B cell (primary cell): Measurements from ENCODE around the gene RBPJ. TPM values are rescaled to one million over a fixed set of nuclear protein-coding genes. Genes with fewer than 3 reads are reported as not detected.

Experiments
- ATAC-seq: fragments of 200-7000 bp; cut with Tn5 transposase; one replicate; pipeline ENCODE4 v1.10.0; 2021; ENCODE audit warnings: low read depth, mild to moderate bottlenecking, moderate number of reproducible peaks, moderate library complexity
- CTCF ChIA-PET: fragments of 350-600 bp; sonication (Branson Sonifier 250); formaldehyde crosslinking; loops from one replicate; lab custom pipeline; 2021; ENCODE audit warnings: antibody characterized with exemption, inconsistent platforms; lab: Charles Lee
- POLR2A ChIA-PET: fragments of 350-600 bp; sonication (Branson Sonifier 250); formaldehyde crosslinking; loops from one replicate; lab custom pipeline; 2021; ENCODE audit warnings: antibody characterized with exemption; lab: Charles Lee
- DNase-seq: peaks from one replicate; pipeline ENCODE4 v3.0.0; 2013
- H2AFZ ChIP-seq: 2 replicates; pipeline ENCODE4 v1.6.1; 2012; ENCODE audit warnings: mild to moderate bottlenecking, low read depth, low read length; ENCODE audit not compliant: insufficient read depth, poor library complexity, severe bottlenecking
- H3K27ac ChIP-seq, 2 donors: 1 replicate in 1 of 2; 2 replicates in 1 of 2; pipeline ENCODE4 v1.5.1; 2012 to 2013; ENCODE audit warnings: low read length in 2 of 2, mild to moderate bottlenecking in 2 of 2, moderate library complexity in 1 of 2
- H3K27me3 ChIP-seq, 4 experiments: fragments of 200-600 bp in 1 of 4; sonication (generic) in 1 of 4; replicated peaks in 1 of 4; 1 replicate in 2 of 4; 2 replicates in 2 of 4; pipeline versions ENCODE4 v1.6.1 to v1.7.0; 2013 to 2016; ENCODE audit warnings: low read length in 3 of 4, mild to moderate bottlenecking in 2 of 4, mixed read lengths in 1 of 4, moderate library complexity in 1 of 4; ENCODE audit not compliant: insufficient read depth in 4 of 4, control insufficient read depth in 3 of 4; ENCODE audit errors: control extremely low read depth in 1 of 4
- H3K36me3 ChIP-seq, 2 experiments: replicated peaks in 1 of 2; 1 replicate in 1 of 2; 2 replicates in 1 of 2; pipeline versions ENCODE4 v1.6.1 to v1.7.1; 2013; ENCODE audit warnings: low read length in 1 of 2; ENCODE audit not compliant: insufficient read depth in 2 of 2, control insufficient read depth in 1 of 2; ENCODE audit errors: control extremely low read depth in 1 of 2, extremely low read depth in 1 of 2
- H3K4me1 ChIP-seq, 2 donors: fragments of 200-600 bp in 1 of 2; sonication (generic) in 1 of 2; 1 replicate in 1 of 2; 2 replicates in 1 of 2; pipeline versions ENCODE4 v1.5.1 to v1.6.1; 2013 to 2017; ENCODE audit warnings: low read length in 2 of 2; ENCODE audit not compliant: control insufficient read depth in 2 of 2, insufficient read depth in 2 of 2
- H3K4me2 ChIP-seq: replicated peaks from 2 replicates; pipeline ENCODE3; 2012; ENCODE audit warnings: mild to moderate bottlenecking, low read depth, low read length; ENCODE audit not compliant: poor library complexity, severe bottlenecking
- H3K4me3 ChIP-seq, 5 experiments: fragments of 200-600 bp in 1 of 5; sonication (generic) in 1 of 5; 1 replicate in 3 of 5; 2 replicates in 2 of 5; pipeline versions ENCODE4 v1.5.1 to v1.7.0; 2011 to 2016; ENCODE audit warnings: low read length in 4 of 5, mild to moderate bottlenecking in 4 of 5, low read depth in 2 of 5, control low read depth in 1 of 5, moderate library complexity in 1 of 5; ENCODE audit not compliant: insufficient read depth in 1 of 5; ENCODE audit errors: control extremely low read depth in 1 of 5, extremely low read depth in 1 of 5
- H3K79me2 ChIP-seq: fragments of 200-600 bp; sonication (generic); one replicate; pipeline ENCODE4 v1.6.0; 2016; ENCODE audit warnings: low read length; ENCODE audit not compliant: control insufficient read depth, insufficient read depth
- H3K9ac ChIP-seq: fragments of 200-600 bp; sonication (generic); 2 replicates; pipeline ENCODE4 v1.6.1; 2017; ENCODE audit warnings: mild to moderate bottlenecking, low read length, moderate library complexity
- H3K9me3 ChIP-seq, 3 donors: one replicate each; pipeline versions ENCODE4 v1.6.1 to v1.7.1; 2013; ENCODE audit warnings: low read length in 2 of 3; ENCODE audit not compliant: control insufficient read depth in 2 of 3, insufficient read depth in 1 of 3; ENCODE audit errors: control extremely low read depth in 1 of 3
- H4K20me1 ChIP-seq: 2 replicates; pipeline ENCODE4 v1.6.0; 2012; ENCODE audit warnings: mild to moderate bottlenecking, low read length; ENCODE audit not compliant: insufficient read depth, control insufficient read depth, poor library complexity, severe bottlenecking
- H3K27ac Mint-ChIP-seq: one replicate; pipeline ENCODE4 v1.8.0; 2021; ENCODE audit warnings: mixed read lengths
- H3K27me3 Mint-ChIP-seq: one replicate; pipeline ENCODE4 v1.8.0; 2021; ENCODE audit warnings: mixed read lengths
- H3K4me1 Mint-ChIP-seq: one replicate; pipeline ENCODE4 v1.8.0; 2021; ENCODE audit warnings: mixed read lengths
- H3K4me3 Mint-ChIP-seq: one replicate; pipeline ENCODE4 v1.8.0; 2021; ENCODE audit warnings: mixed read lengths
- H3K9me3 Mint-ChIP-seq: one replicate; pipeline ENCODE4 v1.8.0; 2022; ENCODE audit warnings: mixed read lengths; ENCODE audit not compliant: insufficient read depth
- EZH2 ChIP-seq: IDR thresholded peaks from 2 replicates; pipeline ENCODE4 v1.6.1; 2012; ENCODE audit warnings: borderline replicate concordance, low read depth, mild to moderate bottlenecking, moderate library complexity, low read length; ENCODE audit not compliant: insufficient read depth, poor library complexity, severe bottlenecking
- WGBS: methylation state at CpG from one replicate; pipeline ENCODE4 v1.1.5; 2013; ENCODE audit warnings: missing lambda C conversion rate; ENCODE audit not compliant: insufficient coverage; 5-methylcytosine and 5-hydroxymethylcytosine counted together
- intact Hi-C: fragments of 100-400 bp; cut with micrococcal nuclease; formaldehyde crosslinking; loops from one replicate; pipeline ENCODE4 v1.10.0; 2022
- polyA plus RNA-seq: library from polyadenylated mRNA; depleted of rRNA; stranded (reverse); fragments of >200 nt; gene quantifications from 2 replicates; pipeline ENCODE4 v1.2.3, GENCODE V29; 2012
- total RNA-seq, 2 donors: library from RNA; stranded (reverse); fragments of 120-200 nt in 1 of 2; gene quantifications; 1 replicate in 1 of 2; 2 replicates in 1 of 2; pipeline versions ENCODE4 v1.2.3 to v1.2.4, GENCODE V29; 2013 to 2022
- TF ChIP-seq, protein P1 (sequence below): fragments of 200-600 bp; IDR thresholded peaks from one replicate; pipeline ENCODE4 v1.8.0; 2022; ENCODE audit warnings: antibody characterized with exemption, mild to moderate bottlenecking

RBPJ gene
- total and polyA plus RNA-seq, 2 donors (not counting 1 experiment from before 2014, with no cell fraction given): 10.6 to 50.1 TPM

DNA sequence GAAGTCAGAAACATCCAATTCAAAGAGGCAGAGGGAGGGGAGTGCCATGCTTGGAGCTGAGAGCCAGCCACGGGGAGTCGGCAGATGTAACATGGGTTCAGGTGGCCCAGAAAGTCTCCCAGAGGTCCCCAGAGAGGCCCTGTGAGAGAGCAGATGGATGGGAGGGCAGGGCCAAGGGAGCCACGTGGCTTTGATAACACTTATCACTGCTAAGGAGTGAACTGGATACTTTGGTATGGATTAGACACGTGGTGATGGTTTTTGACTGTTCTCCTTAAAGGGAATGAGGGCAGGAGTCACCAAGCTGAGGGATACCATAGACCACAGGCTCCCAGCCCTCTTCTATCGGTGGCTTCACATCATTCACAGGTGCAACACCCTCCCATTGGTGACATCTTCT is 155.7 kb downstream of the RBPJ start:
- no peaks in the 10 kb centered on the region for H3K36me3 ChIP-seq
- ChIA-PET POLR2A (no interaction called here), CTCF (no interaction called here)
- Mint-ChIP-seq H3K4me3 (no peak overlapping the region), H3K27me3 (peaks cover 15% of the 10 kb centered on the region), H3K9me3 (no peaks in the 10 kb centered on the region), H3K27ac (no peak overlapping the region), H3K4me1 (no peaks in the 10 kb centered on the region)
- peaks cover 0 to 2% (median under 1%) of the 10 kb centered on the region in 3 donors for H3K9me3 ChIP-seq
- H3K4me3 ChIP-seq: no peak overlapping the region
- no peak overlapping the region for H3K27ac ChIP-seq
- H3K4me1 ChIP-seq: no peaks in the 10 kb centered on the region
- DNase-seq (no peak), ATAC-seq (no peak)
- H3K4me2 ChIP-seq: no peak overlapping the region
- no peaks in the 10 kb centered on the region for H3K79me2 ChIP-seq
- 77% methylated on average over 3 of the region's 5 CpGs for WGBS
- H2AFZ ChIP-seq: no peak overlapping the region
- H3K27me3 ChIP-seq: peaks cover 0 to 4% (median 0%) of the 10 kb centered on the region in 4 experiments
- H4K20me1 ChIP-seq: no peaks in the 10 kb centered on the region
- no peak overlapping the region for H3K9ac ChIP-seq
- TF ChIP-seq, protein P1, sequence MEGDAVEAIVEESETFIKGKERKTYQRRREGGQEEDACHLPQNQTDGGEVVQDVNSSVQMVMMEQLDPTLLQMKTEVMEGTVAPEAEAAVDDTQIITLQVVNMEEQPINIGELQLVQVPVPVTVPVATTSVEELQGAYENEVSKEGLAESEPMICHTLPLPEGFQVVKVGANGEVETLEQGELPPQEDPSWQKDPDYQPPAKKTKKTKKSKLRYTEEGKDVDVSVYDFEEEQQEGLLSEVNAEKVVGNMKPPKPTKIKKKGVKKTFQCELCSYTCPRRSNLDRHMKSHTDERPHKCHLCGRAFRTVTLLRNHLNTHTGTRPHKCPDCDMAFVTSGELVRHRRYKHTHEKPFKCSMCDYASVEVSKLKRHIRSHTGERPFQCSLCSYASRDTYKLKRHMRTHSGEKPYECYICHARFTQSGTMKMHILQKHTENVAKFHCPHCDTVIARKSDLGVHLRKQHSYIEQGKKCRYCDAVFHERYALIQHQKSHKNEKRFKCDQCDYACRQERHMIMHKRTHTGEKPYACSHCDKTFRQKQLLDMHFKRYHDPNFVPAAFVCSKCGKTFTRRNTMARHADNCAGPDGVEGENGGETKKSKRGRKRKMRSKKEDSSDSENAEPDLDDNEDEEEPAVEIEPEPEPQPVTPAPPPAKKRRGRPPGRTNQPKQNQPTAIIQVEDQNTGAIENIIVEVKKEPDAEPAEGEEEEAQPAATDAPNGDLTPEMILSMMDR: no peak
- no peak for TF ChIP-seq EZH2
- intact Hi-C loops: no loop called here

DNA sequence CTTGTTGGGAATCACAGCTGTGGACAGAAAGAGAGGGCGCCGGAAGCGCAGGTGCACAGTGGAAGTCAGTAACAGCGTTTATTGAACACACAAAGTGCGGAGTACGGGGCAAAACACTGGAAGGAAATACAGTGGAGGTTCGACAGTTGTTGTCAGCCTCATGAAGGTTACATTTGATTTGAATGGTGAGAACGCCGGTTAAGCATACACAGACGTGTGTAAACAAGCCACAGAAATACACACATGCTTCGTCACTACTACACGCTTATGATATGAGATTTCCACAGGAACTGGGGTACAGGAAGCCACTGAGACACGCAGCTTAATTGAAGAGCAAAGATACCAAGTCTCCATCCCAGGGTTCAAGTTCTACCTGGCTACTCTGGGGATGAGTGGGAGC is 157.5 kb downstream of the RBPJ start:
- no peaks in the 10 kb centered on the region for H3K9me3 Mint-ChIP-seq
- Histone ChIP-seq H3K4me3 (no peak overlapping the region), H4K20me1 (no peaks in the 10 kb centered on the region), H3K9ac (no peak overlapping the region), H3K36me3 (no peaks in the 10 kb centered on the region), H3K9me3 (peaks cover 0 to 4% (median 0%) of the 10 kb centered on the region in 3 donors), H3K27ac (no peak overlapping the region), H3K4me2 (no peak overlapping the region), H3K4me1 (no peaks in the 10 kb centered on the region), H3K27me3 (peaks cover 0 to 4% (median 0%) of the 10 kb centered on the region in 4 experiments), H3K79me2 (no peaks in the 10 kb centered on the region), H2AFZ (no peak overlapping the region)
- no peak overlapping the region for H3K4me3 Mint-ChIP-seq
- no peak overlapping the region for H3K27ac Mint-ChIP-seq
- CTCF ChIA-PET: no interaction called here
- peaks cover 14% of the 10 kb centered on the region for H3K27me3 Mint-ChIP-seq
- intact Hi-C loops: no loop called here
- 94% methylated on average over 8 of the region's 13 CpGs for WGBS
- POLR2A ChIA-PET: no interaction called here
- DNase-seq (no peak), ATAC-seq (no peak)
- H3K4me1 Mint-ChIP-seq: no peaks in the 10 kb centered on the region
- TF ChIP-seq, protein P1: no peak
- TF ChIP-seq EZH2: no peak
